NCI-H1417 treated with DMSO at 0.1 percent for 48 hours (cell line): ENCODE measurements around the gene GOLPH3L.
"Not testable (repeated sequence)": the region's sequence is repeated elsewhere in the genome, so short reads cannot be mapped to it uniquely, and the experiment has no call there.

ENCODE experiments used
- DNase-seq: peaks from one replicate; lab custom pipeline; 2025; lab: John Stamatoyannopoulos, UW

Gene GOLPH3L

GRCh38 chr1:150657064-150657463, 39.9 kb downstream of the GOLPH3L start:
- not testable (repeated sequence) for DNase-seq

- DNase-seq, result not testable (repeated sequence)
Observed at GRCh38 chr1:150654635-150655034, 42.3 kb downstream of the GOLPH3L start.

GRCh38 chr1:150650193-150650592, 46.8 kb downstream of the GOLPH3L start:
- DNase-seq, result peak; percentile 38

GRCh38 chr1:150649441-150650075, 47.4 kb downstream of the GOLPH3L start:
- DNase-seq, result no peak

GRCh38 chr1:150642296-150642695, 54.7 kb downstream of the GOLPH3L start:
- no peak for DNase-seq

GRCh38 chr1:150641126-150641815, 55.7 kb downstream of the GOLPH3L start:
- not testable (repeated sequence) for DNase-seq

GRCh38 chr1:150638430-150638829, 58.5 kb downstream of the GOLPH3L start:
- not testable (repeated sequence) for DNase-seq

GRCh38 chr1:150634839-150635622, 61.9 kb downstream of the GOLPH3L start:
- DNase-seq, result not testable (repeated sequence)

GRCh38 chr1:150629115-150629928, 67.6 kb downstream of the GOLPH3L start, which contains the start of gene ENSA:
TSS of gene ENSA (minus strand) at chr1:150629612. CDS start at chr1:150629470, 142 bp downstream.
- peak; percentile 92 for DNase-seq

GRCh38 chr1:150628766-150629114, 68.2 kb downstream of the GOLPH3L start:
- DNase-seq, result no peak

GRCh38 chr1:150627826-150628410, 69.0 kb downstream of the GOLPH3L start:
- DNase-seq, result no peak

GRCh38 chr1:150626150-150626549, 70.8 kb downstream of the GOLPH3L start:
- DNase-seq, result no peak

GRCh38 chr1:150624546-150624945, 72.4 kb downstream of the GOLPH3L start:
- DNase-seq, result not testable (repeated sequence)

- not testable (repeated sequence) for DNase-seq
Observed at GRCh38 chr1:150624134-150624533, 72.8 kb downstream of the GOLPH3L start.

- no peak for DNase-seq
Observed at GRCh38 chr1:150622303-150622975, 74.5 kb downstream of the GOLPH3L start.

- no peak for DNase-seq
Observed at GRCh38 chr1:150621497-150622302, 75.3 kb downstream of the GOLPH3L start.

- no peak for DNase-seq
Observed at GRCh38 chr1:150620919-150621318, 76.0 kb downstream of the GOLPH3L start.

GRCh38 chr1:150619576-150620509, 77.1 kb downstream of the GOLPH3L start:
- no peak for DNase-seq
